ENCODE measurements around the gene TSEN15.

Gene TSEN15

DNA sequence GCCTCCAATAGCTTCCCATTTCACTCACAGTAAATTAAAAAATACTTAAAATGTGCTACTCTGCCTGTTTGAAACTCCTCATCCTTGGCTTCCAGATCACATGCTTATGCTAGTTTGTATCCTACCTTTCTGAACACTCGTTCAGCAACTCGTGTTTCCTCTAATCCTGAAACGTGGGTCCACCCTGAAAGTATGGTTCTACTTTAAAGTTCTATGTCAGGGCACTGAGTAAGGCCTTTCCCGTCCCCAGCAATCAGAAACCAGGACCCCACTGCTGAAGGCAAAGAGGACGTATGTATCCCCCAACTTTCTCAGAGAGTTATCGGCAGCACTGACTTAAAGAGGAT, 419 bp upstream of the TSEN15 start:
- TF ChIP-seq CTCF (IDR thresholded peaks at IDR 0.05) = no peak

DNA sequence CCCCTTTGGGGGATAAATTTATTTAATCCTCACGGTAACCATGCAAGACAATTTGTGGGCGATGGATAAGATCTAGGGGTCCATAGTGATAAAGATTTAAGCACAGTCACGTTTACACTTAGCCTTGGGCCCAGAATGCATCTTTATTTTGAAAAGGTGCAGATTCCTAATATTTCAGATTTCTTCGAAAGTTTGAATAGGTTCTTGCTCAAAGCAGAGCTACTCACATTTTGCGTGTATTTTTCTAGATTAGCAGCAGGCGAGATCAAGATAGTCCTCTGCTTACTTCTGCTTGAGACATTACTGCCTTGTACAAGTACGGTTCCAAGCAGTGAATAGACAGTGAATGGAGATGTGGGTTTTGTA, 647 bp downstream of the TSEN15 start:
- TF ChIP-seq CTCF (IDR thresholded peaks at IDR 0.05) = no peak

DNA sequence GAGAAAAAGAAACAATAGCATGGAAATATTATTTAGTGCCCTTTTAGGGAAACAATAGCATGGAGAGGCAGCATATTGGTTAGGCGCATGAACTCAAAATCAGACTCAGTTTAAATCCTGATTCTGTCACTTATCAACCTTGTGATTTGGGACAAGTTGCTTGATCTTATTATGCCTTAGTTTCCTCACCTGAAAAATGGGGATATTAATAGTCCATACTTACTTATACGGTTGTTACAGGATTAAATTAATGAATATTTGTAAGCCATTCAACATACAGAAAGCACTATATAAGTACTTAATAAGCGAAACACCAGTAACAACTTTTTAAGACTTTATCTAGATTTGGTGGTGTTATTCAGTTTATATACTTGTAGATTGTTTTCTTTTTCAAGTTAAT, 1.2 kb downstream of the TSEN15 start:
- TF ChIP-seq CTCF (IDR thresholded peaks at IDR 0.05) = no peak

GRCh38 chr1:184053881-184054280, 2.4 kb downstream of the TSEN15 start:
- no peak for TF ChIP-seq CTCF (IDR thresholded peaks at IDR 0.05)

GRCh38 chr1:184056921-184057555, 5.5 kb downstream of the TSEN15 start:
- TF ChIP-seq CTCF (IDR thresholded peaks at IDR 0.05) = no peak

DNA sequence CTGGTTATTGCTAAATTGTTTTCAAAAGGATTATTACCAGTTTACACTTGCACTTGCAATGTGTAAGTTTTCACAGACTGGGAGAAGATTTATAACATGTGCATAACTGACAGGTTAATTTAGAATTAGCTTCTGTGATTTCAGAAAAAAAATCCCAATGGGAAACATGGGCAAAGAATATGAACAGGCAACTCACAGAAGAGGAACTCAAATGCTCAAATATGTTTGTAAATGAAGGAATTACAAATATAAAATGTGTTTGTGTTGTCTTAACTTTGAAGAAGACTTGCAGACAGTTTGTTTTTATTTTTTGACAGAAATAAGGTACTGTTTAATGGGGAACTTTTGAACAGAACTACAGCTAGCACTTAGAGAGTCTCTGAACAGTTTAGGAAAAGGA, 8.4 kb downstream of the TSEN15 start:
- TF ChIP-seq CTCF (IDR thresholded peaks at IDR 0.05) = no peak

DNA sequence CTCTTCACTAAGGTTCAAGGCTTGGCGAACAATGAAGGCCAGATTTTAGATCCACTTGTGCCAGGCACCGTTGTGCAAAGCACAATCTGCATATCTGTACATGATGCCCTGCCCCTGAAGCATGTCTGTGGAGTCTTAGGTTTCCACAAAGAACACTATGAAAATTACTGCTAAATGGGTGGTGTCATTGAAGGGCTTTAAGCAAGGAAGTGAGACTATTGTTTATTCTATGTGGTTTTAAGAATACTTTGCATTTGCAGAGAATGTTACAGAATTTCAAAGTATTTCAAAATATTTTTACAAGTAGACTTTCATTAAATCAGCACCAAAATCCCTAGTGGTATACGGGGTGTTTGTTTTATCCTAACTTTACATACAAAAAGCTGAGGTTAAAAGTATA, 8.8 kb downstream of the TSEN15 start:
- no peak for TF ChIP-seq CTCF (IDR thresholded peaks at IDR 0.05)

- no peak for TF ChIP-seq CTCF (IDR thresholded peaks at IDR 0.05)
Measured at GRCh38 chr1:184061396-184062003, 10.0 kb downstream of the TSEN15 start.
